Gastrocnemius medialis (tissue), 4 donors: ENCODE results near the gene KASH5.

Experiments used
- POLR2A ChIP-seq, 2 donors: fragments of 450-650 bp; IDR thresholded peaks; one replicate each; pipeline ENCODE4 v1.6.1; 2017; ENCODE audit warnings: antibody characterized with exemption in 2 of 2, mild to moderate bottlenecking in 2 of 2, moderate library complexity in 2 of 2
- TF ChIP-seq, protein P1 (sequence below), 5 experiments: fragments of 450-650 bp in 3 of 5; fragments of 200-600 bp in 2 of 5; sonication (generic) in 2 of 5; IDR thresholded peaks in 4 of 5; conservative IDR thresholded peaks in 1 of 5; 1 replicate in 4 of 5; 2 replicates in 1 of 5; pipeline ENCODE4 v1.5.1; 2016 to 2019; ENCODE audit warnings: antibody characterized with exemption in 5 of 5, mild to moderate bottlenecking in 3 of 5, moderate library complexity in 3 of 5

DNA sequence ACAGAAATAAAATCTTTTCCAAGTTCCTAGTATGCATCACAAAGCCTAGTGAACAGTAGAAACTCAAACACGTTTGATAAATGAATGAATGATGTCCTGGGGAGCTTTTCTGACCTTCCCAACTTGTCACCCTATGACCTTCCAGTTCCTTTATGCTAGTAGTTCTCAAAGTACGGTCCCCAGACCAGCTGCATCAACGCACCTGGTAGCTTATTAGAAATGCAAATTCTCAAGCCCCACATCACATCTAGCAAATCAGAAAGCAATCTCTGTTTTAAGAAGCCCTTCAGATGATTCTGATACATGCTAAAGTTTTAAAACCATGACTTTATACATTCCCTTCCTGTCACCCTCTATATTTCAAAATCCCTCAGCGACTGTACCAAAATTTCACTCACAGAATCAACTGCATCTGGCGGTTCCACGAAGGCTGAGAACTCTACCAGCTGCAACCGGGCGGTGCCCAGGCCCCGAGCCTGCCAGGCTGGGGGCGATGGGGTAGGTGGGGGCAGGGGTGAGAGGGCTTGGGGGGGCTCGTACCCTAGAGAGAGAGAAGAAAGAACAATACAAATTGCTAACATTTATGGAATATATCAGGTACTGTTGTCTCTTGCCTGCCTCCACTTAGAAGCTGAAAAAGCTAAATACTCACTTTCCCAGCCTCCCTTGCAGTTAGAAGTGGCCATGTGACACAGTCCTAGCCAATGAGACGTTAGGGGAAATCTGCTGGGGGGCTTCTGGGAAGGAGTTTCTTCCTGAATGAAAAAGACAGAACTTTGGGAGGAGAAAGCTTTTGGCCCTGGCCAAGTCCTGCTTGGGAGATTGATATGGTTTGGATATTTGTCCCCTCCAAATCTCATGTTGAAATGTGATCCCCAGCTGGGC is 39.5 kb upstream of the KASH5 start:
- TF ChIP-seq, protein P1, sequence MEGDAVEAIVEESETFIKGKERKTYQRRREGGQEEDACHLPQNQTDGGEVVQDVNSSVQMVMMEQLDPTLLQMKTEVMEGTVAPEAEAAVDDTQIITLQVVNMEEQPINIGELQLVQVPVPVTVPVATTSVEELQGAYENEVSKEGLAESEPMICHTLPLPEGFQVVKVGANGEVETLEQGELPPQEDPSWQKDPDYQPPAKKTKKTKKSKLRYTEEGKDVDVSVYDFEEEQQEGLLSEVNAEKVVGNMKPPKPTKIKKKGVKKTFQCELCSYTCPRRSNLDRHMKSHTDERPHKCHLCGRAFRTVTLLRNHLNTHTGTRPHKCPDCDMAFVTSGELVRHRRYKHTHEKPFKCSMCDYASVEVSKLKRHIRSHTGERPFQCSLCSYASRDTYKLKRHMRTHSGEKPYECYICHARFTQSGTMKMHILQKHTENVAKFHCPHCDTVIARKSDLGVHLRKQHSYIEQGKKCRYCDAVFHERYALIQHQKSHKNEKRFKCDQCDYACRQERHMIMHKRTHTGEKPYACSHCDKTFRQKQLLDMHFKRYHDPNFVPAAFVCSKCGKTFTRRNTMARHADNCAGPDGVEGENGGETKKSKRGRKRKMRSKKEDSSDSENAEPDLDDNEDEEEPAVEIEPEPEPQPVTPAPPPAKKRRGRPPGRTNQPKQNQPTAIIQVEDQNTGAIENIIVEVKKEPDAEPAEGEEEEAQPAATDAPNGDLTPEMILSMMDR (IDR thresholded peaks at IDR 0.05 in 4 of 5, conservative IDR thresholded peaks at IDR 0.05 in 1 of 5): no peak
- no peak for TF ChIP-seq POLR2A (IDR thresholded peaks at IDR 0.05)
